ENCODE data around the gene CSF3.

CSF3 gene

GRCh38 chr17:39973496-39973895 is 41.7 kb upstream of the CSF3 start:
- H3K27ac ChIP-seq = no peak overlapping the region

GRCh38 chr17:39974433-39974832 is 40.8 kb upstream of the CSF3 start:
- TF ChIP-seq, protein P1, sequence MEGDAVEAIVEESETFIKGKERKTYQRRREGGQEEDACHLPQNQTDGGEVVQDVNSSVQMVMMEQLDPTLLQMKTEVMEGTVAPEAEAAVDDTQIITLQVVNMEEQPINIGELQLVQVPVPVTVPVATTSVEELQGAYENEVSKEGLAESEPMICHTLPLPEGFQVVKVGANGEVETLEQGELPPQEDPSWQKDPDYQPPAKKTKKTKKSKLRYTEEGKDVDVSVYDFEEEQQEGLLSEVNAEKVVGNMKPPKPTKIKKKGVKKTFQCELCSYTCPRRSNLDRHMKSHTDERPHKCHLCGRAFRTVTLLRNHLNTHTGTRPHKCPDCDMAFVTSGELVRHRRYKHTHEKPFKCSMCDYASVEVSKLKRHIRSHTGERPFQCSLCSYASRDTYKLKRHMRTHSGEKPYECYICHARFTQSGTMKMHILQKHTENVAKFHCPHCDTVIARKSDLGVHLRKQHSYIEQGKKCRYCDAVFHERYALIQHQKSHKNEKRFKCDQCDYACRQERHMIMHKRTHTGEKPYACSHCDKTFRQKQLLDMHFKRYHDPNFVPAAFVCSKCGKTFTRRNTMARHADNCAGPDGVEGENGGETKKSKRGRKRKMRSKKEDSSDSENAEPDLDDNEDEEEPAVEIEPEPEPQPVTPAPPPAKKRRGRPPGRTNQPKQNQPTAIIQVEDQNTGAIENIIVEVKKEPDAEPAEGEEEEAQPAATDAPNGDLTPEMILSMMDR (conservative IDR thresholded peaks at IDR 0.05) = no peak
- H3K27ac ChIP-seq = no peak overlapping the region

More at GRCh38 chr17:39973496-39973895, 41.7 kb upstream of the CSF3 start:
- TF ChIP-seq, protein P1 (conservative IDR thresholded peaks at IDR 0.05) = no peak

GRCh38 chr17:39975801-39976200 is 39.4 kb upstream of the CSF3 start:
- TF ChIP-seq, protein P1 (conservative IDR thresholded peaks at IDR 0.05) = no peak
- H3K27ac ChIP-seq = no peak overlapping the region

- no peak overlapping the region for H3K27ac ChIP-seq
- TF ChIP-seq, protein P1 (conservative IDR thresholded peaks at IDR 0.05) = no peak
Observed at GRCh38 chr17:39979016-39979670, 36.1 kb upstream of the CSF3 start.

GRCh38 chr17:39979893-39980350 is 35.3 kb upstream of the CSF3 start:
- peak overlapping the region; percentile 97 for H3K27ac ChIP-seq
- TF ChIP-seq, protein P1 (conservative IDR thresholded peaks at IDR 0.05) = no peak

GRCh38 chr17:39980351-39981206 is 34.7 kb upstream of the CSF3 start, which contains the start of gene PSMD3:
PSMD3 (plus strand) TSS chr17:39980807; CDS start chr17:39980971, 164 bp downstream.
- TF ChIP-seq, protein P1 (conservative IDR thresholded peaks at IDR 0.05) = peak; percentile 91
- peak within 1 kb of the TSS; percentile 97 for H3K27ac ChIP-seq

DNA sequence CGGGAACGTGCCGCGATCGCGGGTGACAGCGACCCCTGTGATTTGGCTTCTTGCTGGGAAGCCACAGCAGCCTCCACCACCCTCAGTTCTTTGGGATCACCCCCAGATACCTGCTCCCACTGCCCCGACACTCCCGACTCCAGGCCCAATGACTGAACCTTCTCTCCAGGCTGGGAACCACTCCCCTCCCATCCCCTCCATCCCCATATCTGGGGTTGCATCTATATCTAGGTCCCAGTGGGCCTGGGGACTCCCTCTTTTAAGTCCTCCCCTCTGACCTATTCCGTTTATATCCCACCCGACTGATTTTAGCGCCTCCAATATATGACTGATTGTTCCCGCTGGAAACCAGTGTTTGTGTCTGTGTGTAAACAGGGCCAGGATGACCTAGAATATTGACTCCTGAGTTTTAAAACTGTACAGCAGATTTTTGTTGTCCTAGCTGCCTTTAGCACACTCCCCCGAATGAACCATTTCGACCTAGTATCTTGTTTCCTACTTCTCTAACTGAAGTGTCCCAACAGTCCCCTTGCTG is 34.0 kb upstream of the CSF3 start:
- TF ChIP-seq, protein P1 (conservative IDR thresholded peaks at IDR 0.05) = no peak
- peak overlapping the region; percentile 97 for H3K27ac ChIP-seq

All from VCaP (cell line).